GM23248 (cell line): ENCODE measurements around the gene TRA2A. TPM values are rescaled to one million over a fixed set of nuclear protein-coding genes. Genes with fewer than 3 reads are reported as not detected.
A peak's percentile ranks its signal among the peaks of the same experiment; 100 is the strongest.

Experiments
- DNase-seq: peaks from one replicate; pipeline ENCODE4 v3.0.0-alpha.2; 2015
- H2AFZ ChIP-seq: fragments of 200-600 bp; sonication (generic); 2 replicates; pipeline ENCODE4 v1.6.1; 2016; ENCODE audit warnings: antibody characterized with exemption
- H3F3A ChIP-seq: fragments of 200-600 bp; sonication (generic); 2 replicates; pipeline ENCODE4 v1.6.1; 2016; ENCODE audit warnings: mild to moderate bottlenecking, antibody characterized with exemption, mixed run types; ENCODE audit not compliant: insufficient read depth
- H3K27ac ChIP-seq: fragments of 200-600 bp; sonication (generic); 2 replicates; pipeline ENCODE4 v1.5.1; 2016; ENCODE audit warnings: mild to moderate bottlenecking
- H3K27me3 ChIP-seq: fragments of 200-600 bp; sonication (generic); replicated peaks from 2 replicates; pipeline ENCODE4 v1.6.1; 2016; ENCODE audit warnings: mild to moderate bottlenecking; ENCODE audit not compliant: insufficient read depth
- H3K36me3 ChIP-seq: fragments of 200-600 bp; sonication (generic); 2 replicates; pipeline ENCODE4 v1.6.1; 2016; ENCODE audit warnings: low read depth, mild to moderate bottlenecking
- H3K4me1 ChIP-seq: fragments of 200-600 bp; sonication (generic); 2 replicates; pipeline ENCODE4 v1.6.1; 2016; ENCODE audit warnings: mild to moderate bottlenecking; ENCODE audit not compliant: insufficient read depth
- H3K4me2 ChIP-seq: fragments of 200-600 bp; sonication (generic); one replicate; pipeline ENCODE4 v1.6.1; 2016; ENCODE audit warnings: mild to moderate bottlenecking; ENCODE audit not compliant: unreplicated experiment
- H3K4me3 ChIP-seq: fragments of 200-600 bp; sonication (generic); 2 replicates; pipeline ENCODE4 v1.5.1; 2016; ENCODE audit warnings: mild to moderate bottlenecking
- H3K79me2 ChIP-seq: fragments of 200-600 bp; sonication (generic); 2 replicates; pipeline ENCODE4 v1.6.1; 2016; ENCODE audit warnings: mild to moderate bottlenecking; ENCODE audit not compliant: insufficient read depth
- H3K9ac ChIP-seq: fragments of 200-600 bp; sonication (generic); 2 replicates; pipeline ENCODE4 v1.6.1; 2016; ENCODE audit warnings: mild to moderate bottlenecking
- H3K9me2 ChIP-seq: fragments of 200-600 bp; sonication (generic); 2 replicates; pipeline ENCODE4 v1.6.1; 2016; ENCODE audit warnings: mixed run types, mild to moderate bottlenecking, moderate library complexity; ENCODE audit not compliant: insufficient read depth
- H3K9me3 ChIP-seq: fragments of 200-600 bp; sonication (generic); one replicate; pipeline ENCODE4 v1.6.1; 2017; ENCODE audit warnings: low read depth
- H4K20me1 ChIP-seq: fragments of 200-600 bp; sonication (generic); 2 replicates; pipeline ENCODE4 v1.6.0; 2016; ENCODE audit not compliant: insufficient read depth
- EZH2 ChIP-seq: fragments of 200-600 bp; sonication (generic); IDR thresholded peaks from 2 replicates; pipeline ENCODE4 v1.6.1; 2018; ENCODE audit warnings: antibody characterized with exemption, mild to moderate bottlenecking; ENCODE audit not compliant: insufficient read depth, poor library complexity, severe bottlenecking
- EZH2phosphoT487 ChIP-seq: fragments of 200-600 bp; sonication (generic); IDR thresholded peaks from 2 replicates; pipeline ENCODE4 v1.6.1; 2018; ENCODE audit warnings: antibody characterized with exemption, moderate library complexity, mild to moderate bottlenecking, low read depth; ENCODE audit not compliant: insufficient read depth
- WGBS, 2 experiments: methylation state at CpG; one replicate each; pipeline ENCODE4 v1.1.6; 2015 to 2017; ENCODE audit warnings: low lambda C conversion rate in 2 of 2, low coverage in 1 of 2; ENCODE audit errors: missing lambda C conversion rate in 2 of 2; 5-methylcytosine and 5-hydroxymethylcytosine counted together
- in situ Hi-C: fragments of 300-500 bp; cut with MboI; formaldehyde crosslinking; loops from 2 replicates; pipeline ENCODE4 v1.15.0; 2020
- polyA plus RNA-seq: library from polyadenylated mRNA; unstranded; fragments of >200 nt; fragmentation: Nextera tagmentation; extraction: Ambion mirVana; gene quantifications from 2 replicates; pipeline ENCODE4 v1.2.1, GENCODE V29; 2016
- total RNA-seq: library from RNA; depleted of rRNA; stranded (reverse); fragments of >200 nt; shearing (Covaris generic); gene quantifications from 2 replicates; pipeline ENCODE4 v1.2.3, GENCODE V29; 2014; rRNA removed

TRA2A gene
- total RNA-seq (14.7 and 26.2 TPM in 2 replicates), polyA plus RNA-seq (77.5 and 87.9 TPM in 2 replicates)

- no peaks in the 10 kb centered on the region for H3K9me3 ChIP-seq
- H2AFZ ChIP-seq, result peak within 1 kb of the TSS; percentile 97
- H3K9me2 ChIP-seq, result no peaks in the 10 kb centered on the region
- H3K9ac ChIP-seq, result peak within 1 kb of the TSS; percentile 100
- H4K20me1 ChIP-seq, result peaks cover 35% of the 10 kb centered on the region
- no peak for TF ChIP-seq EZH2phosphoT487
- TF ChIP-seq EZH2, result no peak
- no peaks in the 10 kb centered on the region for H3K27me3 ChIP-seq
- peak within 1 kb of the TSS; percentile 94 for H3K4me3 ChIP-seq
- peak within 1 kb of the TSS; percentile 99 for H3K4me2 ChIP-seq
- 0 out of 2 replicates have a peak, but pooled peaks cover 4% of the 10 kb centered on the region for H3F3A ChIP-seq
- peak within 1 kb of the TSS; percentile 98 for H3K27ac ChIP-seq
- WGBS, 2 experiments, result 13% methylated on average over 50 of the region's 50 CpGs
- peak; percentile 97 for DNase-seq
- in situ Hi-C loops, result no loop called here
- H3K79me2 ChIP-seq, result peaks cover 58% of the 10 kb centered on the region
- H3K4me1 ChIP-seq, result peaks cover 34% of the 10 kb centered on the region
- H3K36me3 ChIP-seq, result no peaks in the 10 kb centered on the region
Observed at GRCh38 chr7:23531794-23532489, at the start of gene TRA2A. TRA2A (minus strand) TSS chr7:23531981; CDS start chr7:23531824, 157 bp downstream.

GRCh38 chr7:23570592-23571200 lies 38.9 kb upstream of the TRA2A start:
- H3K9me3 ChIP-seq, result no peaks in the 10 kb centered on the region
- TF ChIP-seq EZH2phosphoT487, result no peak
- no peak for TF ChIP-seq EZH2
- no peak overlapping the region for H3K4me3 ChIP-seq
- peak; percentile 79 for DNase-seq
- H3K9ac ChIP-seq, result no peak overlapping the region
- H3K4me2 ChIP-seq, result no peak overlapping the region
- in situ Hi-C loops, result loop anchor here (5.0 to 25.0 kb wide), 3 partner anchors 142 to 1092 kb away; partner anchors contain the start of gene STK31
- H3K4me1 ChIP-seq, result no peaks in the 10 kb centered on the region
- H3K27ac ChIP-seq, result no peak overlapping the region
- H3K27me3 ChIP-seq, result no peaks in the 10 kb centered on the region
- no peaks in the 10 kb centered on the region for H3K9me2 ChIP-seq
- no peaks in the 10 kb centered on the region for H3F3A ChIP-seq
- H4K20me1 ChIP-seq, result no peaks in the 10 kb centered on the region
- H2AFZ ChIP-seq, result peak overlapping the region; percentile 37; the same call in 1 of the 2 replicates
- WGBS, 2 experiments, result 20 to 22% methylated on average over 5 of the region's 5 CpGs
- H3K36me3 ChIP-seq, result no peaks in the 10 kb centered on the region
- H3K79me2 ChIP-seq, result no peaks in the 10 kb centered on the region

- no peaks in the 10 kb centered on the region for H4K20me1 ChIP-seq
- in situ Hi-C loops, result loop anchor here (25.0 kb wide), 2 partner anchors 829 to 1104 kb away; no protein-coding TSS in a partner anchor
- H2AFZ ChIP-seq, result no peak overlapping the region
- no peak overlapping the region for H3K27ac ChIP-seq
- TF ChIP-seq EZH2phosphoT487, result no peak
- TF ChIP-seq EZH2, result no peak
- H3K9me2 ChIP-seq, result no peaks in the 10 kb centered on the region
- H3K27me3 ChIP-seq, result peaks cover 35% of the 10 kb centered on the region
- no peak for DNase-seq
- no peak overlapping the region for H3K4me2 ChIP-seq
- H3K4me1 ChIP-seq, result no peaks in the 10 kb centered on the region
- H3K79me2 ChIP-seq, result no peaks in the 10 kb centered on the region
- no peak overlapping the region for H3K4me3 ChIP-seq
- H3K9ac ChIP-seq, result no peak overlapping the region
- no peaks in the 10 kb centered on the region for H3K36me3 ChIP-seq
- no peaks in the 10 kb centered on the region for H3K9me3 ChIP-seq
- no peaks in the 10 kb centered on the region for H3F3A ChIP-seq
Observed at GRCh38 chr7:23558303-23558702, 26.5 kb upstream of the TRA2A start.

GRCh38 chr7:23547662-23548061 lies 15.9 kb upstream of the TRA2A start:
- 92 to 93% methylated on average over 4 of the region's 4 CpGs for WGBS, 2 experiments
- TF ChIP-seq EZH2phosphoT487 (no peak), EZH2 (no peak)
- Histone ChIP-seq H3K79me2 (no peaks in the 10 kb centered on the region), H2AFZ (no peak overlapping the region), H3K4me1 (no peaks in the 10 kb centered on the region), H3K27ac (no peak overlapping the region), H3K36me3 (no peaks in the 10 kb centered on the region), H3F3A (no peaks in the 10 kb centered on the region), H3K4me2 (no peak overlapping the region), H3K9me2 (no peaks in the 10 kb centered on the region), H3K4me3 (no peak overlapping the region), H4K20me1 (no peaks in the 10 kb centered on the region), H3K9ac (no peak overlapping the region), H3K27me3 (no peaks in the 10 kb centered on the region), H3K9me3 (no peaks in the 10 kb centered on the region)
- in situ Hi-C loops, result no loop called here
- no peak for DNase-seq
